Kidney capillary endothelial cell (primary cell): ENCODE results near the gene SLC24A3.

Experiments used
- DNase-seq: peaks from one replicate; pipeline ENCODE4 v3.0.0-alpha.2; 2018; ENCODE audit warnings: low spot score

Gene SLC24A3

DNA sequence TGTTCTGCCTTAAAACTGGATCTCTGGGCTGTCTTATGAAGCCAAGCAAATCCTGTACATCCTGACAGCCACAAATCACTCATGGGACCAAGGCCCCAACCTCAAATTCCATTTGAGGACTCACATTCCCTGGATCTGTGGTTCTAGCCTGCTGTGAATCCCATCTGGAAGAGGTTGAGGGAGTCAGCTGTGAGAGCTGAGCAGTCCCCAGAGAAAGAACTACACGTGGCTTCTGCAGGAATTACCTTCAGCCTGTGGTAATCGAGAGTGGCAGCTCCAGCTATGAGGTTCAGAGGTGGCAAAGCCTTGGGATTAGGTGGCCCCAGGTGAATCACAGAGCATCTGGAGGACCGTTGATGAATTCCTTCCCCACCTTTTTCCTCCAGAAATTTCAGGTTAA is 245.2 kb downstream of the SLC24A3 start:
- no peak for DNase-seq

GRCh38 chr20:19460386-19460785 is 247.9 kb downstream of the SLC24A3 start:
- DNase-seq, result no peak

GRCh38 chr20:19462491-19462890 is 250.0 kb downstream of the SLC24A3 start:
- DNase-seq, result no peak

DNA sequence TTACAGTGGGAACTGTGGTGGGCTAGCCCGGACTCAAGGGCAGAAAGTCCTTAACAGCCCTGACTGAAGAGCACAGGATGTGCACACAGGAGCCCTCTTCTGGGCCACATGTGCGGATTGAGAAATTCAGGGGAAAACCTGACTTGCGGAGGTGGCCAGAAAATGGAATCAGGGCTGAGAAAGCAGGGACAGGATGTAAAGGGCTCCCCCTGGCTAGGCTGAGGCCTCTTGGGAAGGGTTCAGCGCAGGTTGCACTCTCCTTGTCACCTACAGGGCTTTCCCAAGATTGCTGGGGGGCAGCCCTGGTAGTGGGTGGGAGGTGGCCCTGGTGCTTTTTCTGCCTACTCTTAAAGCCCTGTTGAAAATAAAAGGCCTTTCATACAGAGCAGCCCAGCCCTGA is 251.2 kb downstream of the SLC24A3 start:
- no peak for DNase-seq

DNA sequence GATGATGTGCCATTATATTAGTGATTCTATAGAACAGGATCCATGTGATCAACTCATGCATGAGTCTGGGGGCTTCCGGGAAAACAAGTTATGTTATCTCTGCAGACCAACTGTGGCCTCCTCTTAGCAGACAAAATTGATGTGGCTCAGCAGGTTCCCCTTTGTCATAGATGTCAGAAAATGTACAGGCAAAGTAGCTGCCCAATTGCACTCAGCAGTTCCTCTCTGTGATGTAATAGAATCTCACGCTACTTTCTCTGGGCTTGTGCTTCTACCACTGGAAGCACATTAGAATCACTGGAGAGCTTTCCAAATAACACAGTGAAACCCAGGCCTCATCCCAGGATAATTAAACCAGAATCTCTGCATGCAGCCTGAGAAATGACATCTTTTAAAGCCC is 253.1 kb downstream of the SLC24A3 start:
- no peak for DNase-seq

DNA sequence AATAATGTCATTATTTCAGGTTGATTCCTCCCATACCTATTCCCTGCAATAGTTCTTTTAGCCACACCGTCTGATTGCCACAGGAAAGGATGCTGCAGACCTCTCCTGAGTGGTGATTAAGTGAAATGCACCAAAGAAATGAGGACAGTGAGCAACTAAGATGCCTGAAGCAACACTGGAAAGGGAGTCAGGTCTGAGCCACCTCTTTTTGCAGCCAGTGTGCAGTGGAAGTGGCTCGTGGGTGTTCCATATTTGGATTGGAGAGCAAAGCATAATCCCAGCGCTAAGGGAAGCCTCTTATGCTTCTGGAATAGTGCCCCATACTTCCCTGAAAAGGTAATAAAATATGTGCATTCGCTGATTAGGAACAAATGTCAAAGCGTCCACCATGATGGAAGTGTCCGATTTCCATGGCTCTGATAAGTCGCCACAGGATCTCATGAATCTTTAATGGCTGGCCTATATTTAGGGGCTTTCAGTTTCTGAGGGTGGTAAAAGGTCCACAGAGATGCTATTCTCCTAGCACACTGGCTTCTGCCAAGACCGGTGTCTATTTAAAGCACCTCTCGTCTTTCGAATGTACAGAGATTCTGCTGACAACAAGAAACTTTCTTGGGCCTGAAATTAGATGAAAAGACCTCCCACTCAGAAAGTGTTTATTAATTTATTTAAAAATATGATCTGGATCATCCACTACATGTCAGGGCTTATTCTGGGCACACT is 253.9 kb downstream of the SLC24A3 start:
- no peak for DNase-seq

DNA sequence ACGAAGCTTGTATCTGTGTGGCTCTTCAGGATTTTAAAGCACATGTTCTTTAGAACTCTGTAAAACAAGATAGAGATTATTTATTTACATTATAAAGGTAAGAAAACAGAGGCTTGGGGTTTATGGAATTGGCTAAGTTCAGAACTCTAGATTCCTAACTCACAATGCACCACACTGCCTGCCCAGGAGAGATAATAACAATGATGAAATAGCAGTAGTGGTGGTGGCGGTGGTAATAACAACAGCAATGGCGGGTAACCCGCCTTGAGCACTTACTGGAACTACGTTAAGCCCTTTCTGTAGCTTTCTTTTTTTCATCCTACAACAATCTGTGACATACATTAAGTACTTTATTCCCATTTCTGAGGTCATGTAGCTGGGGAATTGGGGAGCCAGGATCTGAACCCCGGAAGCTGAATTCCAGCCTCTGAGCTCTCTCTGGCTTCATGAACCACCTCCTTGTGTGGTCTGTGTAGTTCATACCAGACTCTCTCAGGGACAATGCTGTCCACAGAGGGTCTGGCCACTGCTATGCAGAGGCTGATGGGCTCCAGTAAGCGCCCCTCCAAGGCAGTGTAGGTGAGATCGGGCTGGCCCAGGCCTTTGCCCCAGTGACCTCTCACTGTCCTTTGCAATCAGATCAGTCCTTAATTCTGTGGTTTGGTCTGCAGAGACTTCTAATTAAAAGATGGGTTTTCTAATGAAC is 260.9 kb downstream of the SLC24A3 start:
- DNase-seq, result no peak

GRCh38 chr20:19473922-19474286 is 261.5 kb downstream of the SLC24A3 start:
- DNase-seq, result no peak

DNA sequence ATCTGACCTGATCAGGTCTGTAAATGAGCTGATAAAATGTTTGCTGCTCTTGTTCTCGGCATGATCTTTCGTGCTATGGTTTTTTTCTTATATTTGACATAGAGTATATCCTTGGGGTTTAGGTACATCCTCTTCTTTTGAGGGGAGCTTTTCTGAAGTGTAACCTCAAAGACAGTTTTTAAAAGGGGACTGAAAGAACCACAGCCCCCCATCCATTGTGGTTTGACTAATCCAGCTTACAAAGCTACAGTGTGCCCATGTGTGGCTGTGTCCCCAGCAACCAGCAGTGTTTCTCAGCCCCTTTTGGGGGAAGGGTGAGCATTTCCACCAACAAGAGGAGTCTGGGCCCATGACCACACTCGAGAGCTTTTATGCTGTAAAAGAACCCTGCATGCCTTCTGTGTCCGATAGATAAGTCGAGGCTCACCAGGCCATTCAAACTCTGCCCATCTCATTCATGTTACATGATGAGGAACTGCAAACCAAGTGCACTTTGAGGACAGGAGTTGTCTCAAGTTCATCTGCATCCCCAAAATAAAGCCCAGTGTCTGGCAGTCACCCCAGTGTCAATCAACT is 266.0 kb downstream of the SLC24A3 start:
- DNase-seq, result no peak

GRCh38 chr20:19482726-19483125 is 270.3 kb downstream of the SLC24A3 start:
- no peak for DNase-seq

DNA sequence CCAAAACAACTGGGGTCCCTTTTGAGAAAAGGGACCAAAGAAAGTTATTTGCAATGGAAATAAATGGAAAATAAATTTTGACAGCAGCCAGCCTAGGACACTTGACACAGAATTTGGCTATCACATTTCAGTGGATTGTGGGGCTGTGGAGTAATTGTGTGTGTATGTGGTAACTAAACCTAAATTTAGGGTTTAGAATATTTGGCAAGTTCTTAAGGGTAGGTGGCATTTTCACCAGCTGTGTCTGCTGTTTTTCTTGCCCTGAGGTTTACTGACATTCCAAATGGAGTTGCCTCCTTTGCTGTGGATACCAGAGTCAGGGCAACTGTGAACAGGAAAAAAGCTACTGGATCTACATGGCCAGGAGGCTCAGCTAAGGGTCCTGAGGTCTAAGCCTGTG is 270.9 kb downstream of the SLC24A3 start:
- no peak for DNase-seq

- DNase-seq, result no peak
Observed at GRCh38 chr20:19486446-19486845, 274.0 kb downstream of the SLC24A3 start.

- DNase-seq, result no peak
Observed at GRCh38 chr20:19487420-19487819, 275.0 kb downstream of the SLC24A3 start.

GRCh38 chr20:19491241-19491640 is 278.8 kb downstream of the SLC24A3 start:
- no peak for DNase-seq

- no peak for DNase-seq
Observed at GRCh38 chr20:19492116-19492515, 279.7 kb downstream of the SLC24A3 start.

GRCh38 chr20:19492687-19493336 is 280.4 kb downstream of the SLC24A3 start:
- no peak for DNase-seq

GRCh38 chr20:19493794-19494495 is 281.5 kb downstream of the SLC24A3 start:
- DNase-seq, result no peak

DNA sequence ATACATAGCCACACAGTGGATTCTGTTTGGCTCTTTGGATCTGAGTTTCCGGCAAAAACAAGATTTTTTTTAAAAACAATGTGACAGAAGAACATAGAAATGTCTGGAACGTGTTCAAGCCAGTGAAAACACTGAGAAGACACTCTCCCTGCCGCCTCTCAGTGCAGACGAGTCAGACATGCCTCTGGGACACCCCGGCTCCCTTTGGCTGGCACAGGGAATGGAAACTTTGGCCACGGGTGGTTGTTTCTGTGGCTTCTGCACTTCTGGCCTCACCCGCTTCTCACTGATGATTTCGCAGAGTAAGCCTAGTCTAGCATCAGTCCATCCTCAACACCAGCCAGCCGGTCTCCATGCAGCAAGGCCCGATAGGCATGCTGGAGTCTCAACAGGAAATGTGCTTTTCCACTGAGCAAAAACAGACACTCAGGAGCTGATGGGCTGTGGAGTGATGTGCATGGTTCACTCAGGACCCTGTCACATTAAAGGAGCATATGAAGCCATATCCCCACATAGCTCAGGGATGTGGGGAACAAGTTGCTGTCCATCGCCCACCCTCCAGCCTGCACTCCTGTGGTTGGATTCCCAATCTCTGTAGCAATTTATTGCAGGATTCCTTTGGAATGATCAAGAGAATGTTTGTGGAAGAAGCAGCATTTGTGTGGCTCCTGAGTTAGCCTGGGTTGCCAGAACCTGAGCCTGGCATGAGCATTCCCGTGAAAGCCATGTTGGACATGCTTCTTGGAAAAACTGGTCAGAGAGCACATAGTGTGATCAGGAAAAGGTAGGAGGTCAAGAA is 283.7 kb downstream of the SLC24A3 start:
- no peak for DNase-seq

GRCh38 chr20:19497064-19497463 is 284.6 kb downstream of the SLC24A3 start:
- DNase-seq, result no peak

- DNase-seq, result no peak
Observed at GRCh38 chr20:19498756-19499155, 286.3 kb downstream of the SLC24A3 start.

DNA sequence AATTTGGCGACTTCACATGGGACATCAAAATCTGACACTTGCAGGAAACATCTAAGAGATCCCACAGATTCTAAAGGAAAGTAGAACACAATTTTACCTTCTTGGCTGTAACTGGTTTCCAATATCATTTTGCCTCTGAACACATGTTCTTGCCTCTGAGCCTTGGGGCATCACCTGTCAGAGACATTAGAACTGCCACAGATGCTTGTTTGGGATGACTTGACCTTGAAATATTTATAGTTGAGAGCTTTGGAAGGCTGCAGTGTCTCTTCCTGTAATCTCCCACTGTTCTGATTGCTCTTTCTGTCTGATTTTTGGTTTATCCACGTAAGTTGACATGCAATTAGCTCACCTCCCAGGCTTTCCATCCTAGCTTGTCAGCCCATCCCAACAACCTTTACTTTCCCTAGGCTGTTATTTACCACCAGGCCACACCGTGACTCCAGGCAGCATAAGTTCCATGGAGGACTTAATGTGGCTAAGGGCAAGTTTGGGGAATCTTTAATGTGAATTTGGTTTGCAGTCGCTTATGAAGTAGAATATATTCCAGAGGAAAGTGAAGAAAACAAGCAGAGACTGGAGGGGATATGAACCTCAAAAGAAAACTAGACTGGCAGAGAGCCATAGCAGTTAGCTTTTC is 289.2 kb downstream of the SLC24A3 start:
- DNase-seq, result no peak
